B cell (primary cell): Measurements from ENCODE around the gene POLQ. TPM values are rescaled to one million over a fixed set of nuclear protein-coding genes. Genes with fewer than 3 reads are reported as not detected.

ENCODE experiments used
- ATAC-seq: fragments of 200-7000 bp; cut with Tn5 transposase; one replicate; pipeline ENCODE4 v1.10.0; 2021; ENCODE audit warnings: low read depth, mild to moderate bottlenecking, moderate number of reproducible peaks, moderate library complexity
- CTCF ChIA-PET: fragments of 350-600 bp; sonication (Branson Sonifier 250); formaldehyde crosslinking; loops from one replicate; lab custom pipeline; 2021; ENCODE audit warnings: antibody characterized with exemption, inconsistent platforms; lab: Charles Lee
- POLR2A ChIA-PET: fragments of 350-600 bp; sonication (Branson Sonifier 250); formaldehyde crosslinking; loops from one replicate; lab custom pipeline; 2021; ENCODE audit warnings: antibody characterized with exemption; lab: Charles Lee
- DNase-seq: peaks from one replicate; pipeline ENCODE4 v3.0.0; 2013
- H2AFZ ChIP-seq: 2 replicates; pipeline ENCODE4 v1.6.1; 2012; ENCODE audit warnings: mild to moderate bottlenecking, low read depth, low read length; ENCODE audit not compliant: insufficient read depth, poor library complexity, severe bottlenecking
- H3K27ac ChIP-seq, 2 donors: 1 replicate in 1 of 2; 2 replicates in 1 of 2; pipeline ENCODE4 v1.5.1; 2012 to 2013; ENCODE audit warnings: low read length in 2 of 2, mild to moderate bottlenecking in 2 of 2, moderate library complexity in 1 of 2
- H3K27me3 ChIP-seq, 4 experiments: fragments of 200-600 bp in 1 of 4; sonication (generic) in 1 of 4; replicated peaks in 1 of 4; 1 replicate in 2 of 4; 2 replicates in 2 of 4; pipeline versions ENCODE4 v1.6.1 to v1.7.0; 2013 to 2016; ENCODE audit warnings: low read length in 3 of 4, mild to moderate bottlenecking in 2 of 4, mixed read lengths in 1 of 4, moderate library complexity in 1 of 4; ENCODE audit not compliant: insufficient read depth in 4 of 4, control insufficient read depth in 3 of 4; ENCODE audit errors: control extremely low read depth in 1 of 4
- H3K36me3 ChIP-seq, 2 experiments: replicated peaks in 1 of 2; 1 replicate in 1 of 2; 2 replicates in 1 of 2; pipeline versions ENCODE4 v1.6.1 to v1.7.1; 2013; ENCODE audit warnings: low read length in 1 of 2; ENCODE audit not compliant: insufficient read depth in 2 of 2, control insufficient read depth in 1 of 2; ENCODE audit errors: control extremely low read depth in 1 of 2, extremely low read depth in 1 of 2
- H3K4me1 ChIP-seq, 2 donors: fragments of 200-600 bp in 1 of 2; sonication (generic) in 1 of 2; 1 replicate in 1 of 2; 2 replicates in 1 of 2; pipeline versions ENCODE4 v1.5.1 to v1.6.1; 2013 to 2017; ENCODE audit warnings: low read length in 2 of 2; ENCODE audit not compliant: control insufficient read depth in 2 of 2, insufficient read depth in 2 of 2
- H3K4me2 ChIP-seq: replicated peaks from 2 replicates; pipeline ENCODE3; 2012; ENCODE audit warnings: mild to moderate bottlenecking, low read depth, low read length; ENCODE audit not compliant: poor library complexity, severe bottlenecking
- H3K4me3 ChIP-seq, 5 experiments: fragments of 200-600 bp in 1 of 5; sonication (generic) in 1 of 5; 1 replicate in 3 of 5; 2 replicates in 2 of 5; pipeline versions ENCODE4 v1.5.1 to v1.7.0; 2011 to 2016; ENCODE audit warnings: low read length in 4 of 5, mild to moderate bottlenecking in 4 of 5, low read depth in 2 of 5, control low read depth in 1 of 5, moderate library complexity in 1 of 5; ENCODE audit not compliant: insufficient read depth in 1 of 5; ENCODE audit errors: control extremely low read depth in 1 of 5, extremely low read depth in 1 of 5
- H3K79me2 ChIP-seq: fragments of 200-600 bp; sonication (generic); one replicate; pipeline ENCODE4 v1.6.0; 2016; ENCODE audit warnings: low read length; ENCODE audit not compliant: control insufficient read depth, insufficient read depth
- H3K9ac ChIP-seq: fragments of 200-600 bp; sonication (generic); 2 replicates; pipeline ENCODE4 v1.6.1; 2017; ENCODE audit warnings: mild to moderate bottlenecking, low read length, moderate library complexity
- H3K9me3 ChIP-seq, 3 donors: one replicate each; pipeline versions ENCODE4 v1.6.1 to v1.7.1; 2013; ENCODE audit warnings: low read length in 2 of 3; ENCODE audit not compliant: control insufficient read depth in 2 of 3, insufficient read depth in 1 of 3; ENCODE audit errors: control extremely low read depth in 1 of 3
- H4K20me1 ChIP-seq: 2 replicates; pipeline ENCODE4 v1.6.0; 2012; ENCODE audit warnings: mild to moderate bottlenecking, low read length; ENCODE audit not compliant: insufficient read depth, control insufficient read depth, poor library complexity, severe bottlenecking
- H3K27ac Mint-ChIP-seq: one replicate; pipeline ENCODE4 v1.8.0; 2021; ENCODE audit warnings: mixed read lengths
- H3K27me3 Mint-ChIP-seq: one replicate; pipeline ENCODE4 v1.8.0; 2021; ENCODE audit warnings: mixed read lengths
- H3K4me1 Mint-ChIP-seq: one replicate; pipeline ENCODE4 v1.8.0; 2021; ENCODE audit warnings: mixed read lengths
- H3K4me3 Mint-ChIP-seq: one replicate; pipeline ENCODE4 v1.8.0; 2021; ENCODE audit warnings: mixed read lengths
- H3K9me3 Mint-ChIP-seq: one replicate; pipeline ENCODE4 v1.8.0; 2022; ENCODE audit warnings: mixed read lengths; ENCODE audit not compliant: insufficient read depth
- CTCF ChIP-seq: fragments of 200-600 bp; IDR thresholded peaks from one replicate; pipeline ENCODE4 v1.8.0; 2022; ENCODE audit warnings: antibody characterized with exemption, mild to moderate bottlenecking
- EZH2 ChIP-seq: IDR thresholded peaks from 2 replicates; pipeline ENCODE4 v1.6.1; 2012; ENCODE audit warnings: borderline replicate concordance, low read depth, mild to moderate bottlenecking, moderate library complexity, low read length; ENCODE audit not compliant: insufficient read depth, poor library complexity, severe bottlenecking
- WGBS: methylation state at CpG from one replicate; pipeline ENCODE4 v1.1.5; 2013; ENCODE audit warnings: missing lambda C conversion rate; ENCODE audit not compliant: insufficient coverage; 5-methylcytosine and 5-hydroxymethylcytosine counted together
- intact Hi-C: fragments of 100-400 bp; cut with micrococcal nuclease; formaldehyde crosslinking; loops from one replicate; pipeline ENCODE4 v1.10.0; 2022
- polyA plus RNA-seq: library from polyadenylated mRNA; depleted of rRNA; stranded (reverse); fragments of >200 nt; gene quantifications from 2 replicates; pipeline ENCODE4 v1.2.3, GENCODE V29; 2012
- total RNA-seq, 2 donors: library from RNA; stranded (reverse); fragments of 120-200 nt in 1 of 2; gene quantifications; 1 replicate in 1 of 2; 2 replicates in 1 of 2; pipeline versions ENCODE4 v1.2.3 to v1.2.4, GENCODE V29; 2013 to 2022

Gene POLQ
- total and polyA plus RNA-seq, 2 donors (not counting 1 experiment from before 2014, with no cell fraction given): 0.25 to 0.79 TPM

- Mint-ChIP-seq H3K27ac (no peak overlapping the region), H3K4me1 (no peaks in the 10 kb centered on the region), H3K4me3 (no peak overlapping the region), H3K27me3 (no peaks in the 10 kb centered on the region), H3K9me3 (peaks cover 4% of the 10 kb centered on the region)
- POLR2A ChIA-PET: no interaction called here
- H3K4me3 ChIP-seq: no peak overlapping the region
- no peaks in the 10 kb centered on the region for H3K79me2 ChIP-seq
- H3K36me3 ChIP-seq: peaks cover 0 to 3% of the 10 kb centered on the region in 2 experiments
- no peak overlapping the region for H3K4me2 ChIP-seq
- no peaks in the 10 kb centered on the region for H4K20me1 ChIP-seq
- no peaks in the 10 kb centered on the region for H3K27me3 ChIP-seq
- TF ChIP-seq CTCF (no peak), EZH2 (no peak)
- H3K27ac ChIP-seq: no peak overlapping the region
- intact Hi-C loops: no loop called here
- peaks cover 0 to 11% (median 1%) of the 10 kb centered on the region in 3 donors for H3K9me3 ChIP-seq
- H3K4me1 ChIP-seq: no peaks in the 10 kb centered on the region
- no peak for DNase-seq
- CTCF ChIA-PET: no interaction called here
- ATAC-seq: no peak
- no peak overlapping the region for H2AFZ ChIP-seq
- no peak overlapping the region for H3K9ac ChIP-seq
- 100% methylated on average over 2 of the region's 3 CpGs for WGBS
Measured at GRCh38 chr3:121520510-121520909, 25.3 kb downstream of the POLQ start.

DNA sequence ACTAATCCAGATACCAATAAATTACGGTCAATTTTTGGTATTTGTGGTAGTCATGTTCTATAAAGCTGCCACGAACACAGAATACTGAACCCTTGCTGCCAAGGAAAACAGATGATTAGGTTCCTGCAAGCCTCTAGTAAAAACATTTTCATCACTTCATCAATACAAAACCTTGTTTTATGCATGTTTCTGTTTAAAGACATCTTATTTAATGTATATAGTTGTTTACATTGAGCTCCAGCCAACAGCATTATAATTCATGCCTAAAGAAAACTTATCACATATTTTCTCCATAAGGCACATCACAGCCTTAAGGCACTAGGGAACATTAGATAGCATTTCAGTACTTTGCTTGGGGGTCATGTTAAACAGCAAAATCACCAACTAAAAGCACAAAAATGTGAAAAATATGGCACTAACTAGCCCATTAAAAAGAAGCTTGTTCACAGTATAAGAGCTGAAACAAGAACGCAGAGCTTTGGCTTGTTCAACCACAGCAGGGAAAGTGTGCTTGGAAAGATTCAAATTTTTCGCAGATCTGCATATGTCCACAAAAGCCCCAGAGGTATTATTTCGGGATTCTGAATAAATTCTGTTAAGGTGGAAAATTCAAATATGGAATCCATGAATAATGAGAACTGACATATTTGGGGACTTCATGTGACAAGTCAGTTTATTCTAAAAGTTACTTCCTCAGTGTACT lies 27.7 kb downstream of the POLQ start:
- H3K27ac Mint-ChIP-seq: no peak overlapping the region
- no peak overlapping the region for H3K9ac ChIP-seq
- no peaks in the 10 kb centered on the region for H3K4me1 Mint-ChIP-seq
- ATAC-seq (no peak), DNase-seq (no peak)
- H2AFZ ChIP-seq: no peak overlapping the region
- TF ChIP-seq CTCF (no peak), EZH2 (no peak)
- H3K9me3 ChIP-seq: peaks cover 0 to 19% (median 12%) of the 10 kb centered on the region in 3 donors
- no peak overlapping the region for H3K4me2 ChIP-seq
- H3K9me3 Mint-ChIP-seq: peaks cover 11% of the 10 kb centered on the region
- ChIA-PET CTCF (no interaction called here), POLR2A (no interaction called here)
- intact Hi-C loops: no loop called here
- no peaks in the 10 kb centered on the region for H4K20me1 ChIP-seq
- WGBS: 100% methylated on average over 1 of the region's 5 CpGs
- no peaks in the 10 kb centered on the region for H3K79me2 ChIP-seq
- H3K27me3 ChIP-seq: no peaks in the 10 kb centered on the region
- H3K4me3 Mint-ChIP-seq: no peak overlapping the region
- H3K4me1 ChIP-seq: no peaks in the 10 kb centered on the region
- no peaks in the 10 kb centered on the region for H3K27me3 Mint-ChIP-seq
- no peak overlapping the region for H3K27ac ChIP-seq
- H3K4me3 ChIP-seq: no peak overlapping the region
- peaks cover 0 to 5% of the 10 kb centered on the region in 2 experiments for H3K36me3 ChIP-seq
